LHCN-M2 (cell line): Measurements from ENCODE around the gene NSG2. TPM values are rescaled to one million over a fixed set of nuclear protein-coding genes. Genes with fewer than 3 reads are reported as not detected.
"Not testable (repeated sequence)": the region's sequence is repeated elsewhere in the genome, so short reads cannot be mapped to it uniquely, and the experiment has no call there.

Experiments used
- DNase-seq: peaks from one replicate; pipeline ENCODE4 v3.0.0-alpha.2; 2012; ENCODE audit warnings: low read depth
- total RNA-seq: library from RNA; depleted of rRNA; stranded (reverse); fragments of >200 nt; gene quantifications from 2 replicates; pipeline ENCODE4 v1.2.3, GENCODE V29; 2014

The NSG2 gene
- total RNA-seq, 1 experiment from 2014 or later, result not detected

GRCh38 chr5:174101195-174101730 lies 55.8 kb downstream of the NSG2 start:
- DNase-seq, result no peak

- not testable (repeated sequence) for DNase-seq
Measured at GRCh38 chr5:174102574-174102973, 57.1 kb downstream of the NSG2 start.

- DNase-seq, result no peak
Measured at GRCh38 chr5:174106997-174107655, 61.6 kb downstream of the NSG2 start.

GRCh38 chr5:174108745-174109144 lies 63.2 kb downstream of the NSG2 start:
- no peak for DNase-seq

GRCh38 chr5:174109698-174110260 lies 64.3 kb downstream of the NSG2 start:
- no peak for DNase-seq

GRCh38 chr5:174110310-174110709 lies 64.8 kb downstream of the NSG2 start:
- DNase-seq, result no peak

GRCh38 chr5:174111287-174111973 lies 65.9 kb downstream of the NSG2 start:
- DNase-seq, result no peak

GRCh38 chr5:174115226-174115625 lies 69.7 kb downstream of the NSG2 start:
- no peak for DNase-seq

GRCh38 chr5:174118823-174119467 lies 73.4 kb downstream of the NSG2 start:
- no peak for DNase-seq

- DNase-seq, result no peak
Measured at GRCh38 chr5:174119468-174119881, 74.0 kb downstream of the NSG2 start.

GRCh38 chr5:174120401-174121005 lies 75.0 kb downstream of the NSG2 start:
- DNase-seq, result no peak

GRCh38 chr5:174134545-174134944 lies 89.0 kb downstream of the NSG2 start:
- DNase-seq, result no peak

GRCh38 chr5:174139623-174140022 lies 94.1 kb downstream of the NSG2 start:
- DNase-seq, result no peak

GRCh38 chr5:174140452-174141020 lies 95.0 kb downstream of the NSG2 start:
- DNase-seq, result no peak

- no peak for DNase-seq
Measured at GRCh38 chr5:174141398-174141797, 95.9 kb downstream of the NSG2 start.

GRCh38 chr5:174145091-174145490 lies 99.6 kb downstream of the NSG2 start:
- no peak for DNase-seq

GRCh38 chr5:174145821-174146220 lies 100.3 kb downstream of the NSG2 start:
- no peak for DNase-seq

GRCh38 chr5:174146556-174146955 lies 101.0 kb downstream of the NSG2 start:
- no peak for DNase-seq

- not testable (repeated sequence) for DNase-seq
Measured at GRCh38 chr5:174147012-174147411, 101.5 kb downstream of the NSG2 start.

- no peak for DNase-seq
Measured at GRCh38 chr5:174147551-174147950, 102.0 kb downstream of the NSG2 start.

- DNase-seq, result no peak
Measured at GRCh38 chr5:174148721-174149120, 103.2 kb downstream of the NSG2 start.
